ENCODE measurements around the gene RIC8B. TPM values are rescaled to one million over a fixed set of nuclear protein-coding genes. Genes with fewer than 3 reads are reported as not detected.

RIC8B gene
- total RNA-seq, 1 experiment from 2014 or later: 29.0 TPM

GRCh38 chr12:106845902-106846301, 71.4 kb downstream of the RIC8B start:
- Histone ChIP-seq H3K27me3 (ENCODE audit: insufficient read depth, low read length) (no peaks in the 10 kb centered on the region), H3K4ac (ENCODE audit: low read depth, low read length) (no peak overlapping the region), H2AK5ac (ENCODE audit: insufficient read length, low read length) (no peak overlapping the region), H3K9ac (ENCODE audit: extremely low read depth, insufficient read length, low read length) (no peak overlapping the region), H3K23ac (ENCODE audit: insufficient read length, low read depth, low read length) (no peak overlapping the region), H4K91ac (ENCODE audit: insufficient read length, low read depth, low read length) (no peak overlapping the region), H3K14ac (ENCODE audit: insufficient read depth, low read length) (no peak overlapping the region), H3K4me2 (ENCODE audit: insufficient read depth, insufficient read length, low read length) (no peak overlapping the region), H3K27ac (ENCODE audit: insufficient read length, low read depth, low read length) (no peak overlapping the region), H2AFZ (ENCODE audit: low read length) (no peak overlapping the region), H3K79me1 (ENCODE audit: insufficient read depth, low read depth, low read length, poor library complexity, severe bottlenecking) (no peaks in the 10 kb centered on the region), H4K5ac (ENCODE audit: insufficient read length, low read depth, low read length) (no peak overlapping the region), H3K23me2 (ENCODE audit: insufficient read length, low read depth, low read length, poor library complexity, severe bottlenecking) (no peaks in the 10 kb centered on the region), H3K9me3 (ENCODE audit: control insufficient read depth, low read depth, low read length) (peaks cover 10% of the 10 kb centered on the region), H4K20me1 (ENCODE audit: control insufficient read depth, insufficient read depth, insufficient read length) (no peaks in the 10 kb centered on the region), H2BK15ac (ENCODE audit: low read depth, low read length) (no peak overlapping the region), H2BK120ac (ENCODE audit: low read depth, low read length, poor library complexity, severe bottlenecking) (no peak overlapping the region), H2BK5ac (ENCODE audit: insufficient read length, low read length) (no peak overlapping the region), H2BK12ac (ENCODE audit: insufficient read length, low read depth, low read length) (no peak overlapping the region), H3K4me1 (ENCODE audit: insufficient read depth, low read length) (no peaks in the 10 kb centered on the region), H4K8ac (replicated peaks; ENCODE audit: insufficient read length, low read depth, low read length) (no peak overlapping the region), H3T11ph (ENCODE audit: low read length) (no peak overlapping the region), H3K18ac (ENCODE audit: insufficient read length, low read depth, low read length) (no peak overlapping the region), H3K79me2 (ENCODE audit: insufficient read depth, low read length) (no peaks in the 10 kb centered on the region), H3K56ac (ENCODE audit: insufficient read length, low read depth, low read length) (no peak overlapping the region), H2BK20ac (ENCODE audit: low read depth, low read length, poor library complexity, severe bottlenecking) (no peak overlapping the region)
- no peak for DNase-seq
- H3K9me3 Mint-ChIP-seq: peaks cover 0 to 11% of the 10 kb centered on the region in 2 experiments; a peak in 3 of 5 replicates
- TF ChIP-seq, protein P1, sequence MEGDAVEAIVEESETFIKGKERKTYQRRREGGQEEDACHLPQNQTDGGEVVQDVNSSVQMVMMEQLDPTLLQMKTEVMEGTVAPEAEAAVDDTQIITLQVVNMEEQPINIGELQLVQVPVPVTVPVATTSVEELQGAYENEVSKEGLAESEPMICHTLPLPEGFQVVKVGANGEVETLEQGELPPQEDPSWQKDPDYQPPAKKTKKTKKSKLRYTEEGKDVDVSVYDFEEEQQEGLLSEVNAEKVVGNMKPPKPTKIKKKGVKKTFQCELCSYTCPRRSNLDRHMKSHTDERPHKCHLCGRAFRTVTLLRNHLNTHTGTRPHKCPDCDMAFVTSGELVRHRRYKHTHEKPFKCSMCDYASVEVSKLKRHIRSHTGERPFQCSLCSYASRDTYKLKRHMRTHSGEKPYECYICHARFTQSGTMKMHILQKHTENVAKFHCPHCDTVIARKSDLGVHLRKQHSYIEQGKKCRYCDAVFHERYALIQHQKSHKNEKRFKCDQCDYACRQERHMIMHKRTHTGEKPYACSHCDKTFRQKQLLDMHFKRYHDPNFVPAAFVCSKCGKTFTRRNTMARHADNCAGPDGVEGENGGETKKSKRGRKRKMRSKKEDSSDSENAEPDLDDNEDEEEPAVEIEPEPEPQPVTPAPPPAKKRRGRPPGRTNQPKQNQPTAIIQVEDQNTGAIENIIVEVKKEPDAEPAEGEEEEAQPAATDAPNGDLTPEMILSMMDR (conservative IDR thresholded peaks at IDR 0.05): no peak
- no peak overlapping the region for H3K4me3 Mint-ChIP-seq
- 100% methylated on average over 1 of the region's 4 CpGs for WGBS (ENCODE audit: extremely low coverage, insufficient read length, low lambda C conversion rate)
- H3K36me3 Mint-ChIP-seq (ENCODE audit: insufficient read depth in 1 of 3, low read depth in 3 of 3): peaks cover 15 to 23% (median 16%) of the 10 kb centered on the region in 3 experiments
- H3K4me1 Mint-ChIP-seq: no peaks in the 10 kb centered on the region
- no peak overlapping the region for H3K27ac Mint-ChIP-seq
- no peaks in the 10 kb centered on the region for H3K27me3 Mint-ChIP-seq (ENCODE audit: low read depth)

All from H9 (cell line).